ENCODE data around the gene PFKFB4. TPM values are rescaled to one million over a fixed set of nuclear protein-coding genes. Genes with fewer than 3 reads are reported as not detected.
"Not testable (repeated sequence)": the region's sequence is repeated elsewhere in the genome, so short reads cannot be mapped to it uniquely, and the experiment has no call there.

Gene PFKFB4
- total RNA-seq, 1 donor from 2014 or later: 53.0 TPM

GRCh38 chr3:48505968-48506504 is 50.6 kb downstream of the PFKFB4 start:
- H3K9me3 Mint-ChIP-seq: no peaks in the 10 kb centered on the region
- intact Hi-C loops (cut with micrococcal nuclease): loop anchor here (2.0 to 5.0 kb wide), 2 partner anchors 33 to 59 kb away; partner anchors contain the start of gene ATRIP

DNA sequence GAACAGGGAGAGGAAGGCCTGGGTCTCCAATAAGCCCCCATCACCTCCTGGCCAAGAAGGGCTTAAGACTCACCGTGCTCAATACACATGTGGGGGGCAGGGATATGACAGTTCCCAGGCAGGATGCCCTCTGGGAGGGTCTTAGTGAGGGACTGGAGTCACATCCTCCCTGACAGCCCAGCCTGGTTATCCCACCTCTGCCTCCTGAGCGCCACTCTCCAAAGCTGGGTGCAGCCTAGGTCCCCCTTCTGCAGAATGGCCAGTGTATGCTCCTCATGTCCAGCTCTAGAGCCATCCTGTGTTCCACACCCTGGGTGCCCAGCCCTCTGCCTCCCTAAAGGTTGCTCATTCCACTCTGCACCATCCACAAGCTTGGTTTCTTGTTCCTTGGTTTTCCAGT is 51.5 kb downstream of the PFKFB4 start:
- DNase-seq (ENCODE audit: low spot score): no peak
- Mint-ChIP-seq H3K27ac (peak overlapping the region; percentile 30), H3K27me3 (ENCODE audit: low read depth) (no peaks in the 10 kb centered on the region), H3K36me3 (ENCODE audit: low read depth) (peaks cover 3% of the 10 kb centered on the region), H3K4me3 (ENCODE audit: low read depth) (peak overlapping the region; percentile 64), H3K9me3 (no peaks in the 10 kb centered on the region), H3K4me1 (ENCODE audit: low read depth) (peaks cover 38% of the 10 kb centered on the region)
- intact Hi-C loops (cut with micrococcal nuclease): loop anchor here (2.0 to 5.0 kb wide), 2 partner anchors 32 to 58 kb away; partner anchors contain the start of gene ATRIP

More at GRCh38 chr3:48505968-48506504, 50.6 kb downstream of the PFKFB4 start:
- Mint-ChIP-seq H3K4me1 (ENCODE audit: low read depth) (peaks cover 38% of the 10 kb centered on the region), H3K27me3 (ENCODE audit: low read depth) (no peaks in the 10 kb centered on the region), H3K27ac (no peak overlapping the region), H3K36me3 (ENCODE audit: low read depth) (no peaks in the 10 kb centered on the region), H3K4me3 (ENCODE audit: low read depth) (peak overlapping the region; percentile 24)
- DNase-seq (ENCODE audit: low spot score): no peak

GRCh38 chr3:48504051-48504946 is 52.3 kb downstream of the PFKFB4 start, which contains the start of gene SHISA5:
Gene SHISA5 (minus strand): TSS chr3:48504174. CDS start chr3:48504094, 80 bp downstream.
- Mint-ChIP-seq H3K9me3 (no peaks in the 10 kb centered on the region), H3K27ac (peak within 1 kb of the TSS; percentile 62), H3K4me3 (ENCODE audit: low read depth) (peak within 1 kb of the TSS; percentile 76), H3K36me3 (ENCODE audit: low read depth) (peaks cover 7% of the 10 kb centered on the region), H3K4me1 (ENCODE audit: low read depth) (peaks cover 38% of the 10 kb centered on the region), H3K27me3 (ENCODE audit: low read depth) (no peaks in the 10 kb centered on the region)
- intact Hi-C loops (cut with micrococcal nuclease): loop anchor here (2.0 kb wide), 1 partner anchor 31 kb away; no protein-coding TSS in a partner anchor
- DNase-seq (ENCODE audit: low spot score): peak; percentile 51

DNA sequence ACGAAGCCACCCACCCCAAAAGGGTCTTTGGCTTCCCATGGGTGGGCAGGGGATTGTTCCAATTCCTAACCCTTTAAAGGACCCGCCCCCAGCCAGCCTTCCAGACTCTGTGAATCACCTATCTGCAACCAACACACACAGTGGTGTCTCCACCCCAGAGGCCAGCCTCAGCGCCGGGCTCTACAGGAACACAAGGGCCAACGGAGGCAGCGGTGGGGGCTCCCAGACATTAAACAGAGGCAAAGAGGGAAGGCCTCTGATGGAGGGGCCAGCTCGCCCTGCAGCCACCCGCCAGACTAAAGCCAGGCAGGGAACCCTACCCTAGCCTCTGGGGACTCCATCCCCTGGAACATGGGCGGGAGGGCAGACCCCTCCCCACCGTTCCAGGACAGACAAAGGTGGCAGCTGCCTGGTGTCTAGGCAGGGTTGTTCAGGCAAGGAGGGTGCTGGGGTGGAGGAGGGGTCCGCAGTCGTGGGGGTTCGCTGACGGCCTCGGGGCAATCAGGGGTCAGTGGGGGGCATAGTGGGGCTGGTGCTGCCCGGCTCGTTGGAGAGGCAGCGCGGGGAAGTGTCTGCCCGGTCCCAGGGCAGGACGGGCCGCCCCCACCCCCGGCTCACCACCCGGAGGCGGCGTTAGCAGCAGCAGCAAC is 53.1 kb downstream of the PFKFB4 start:
- H3K36me3 Mint-ChIP-seq (ENCODE audit: low read depth): peaks cover 11% of the 10 kb centered on the region
- H3K4me1 Mint-ChIP-seq (ENCODE audit: low read depth): peaks cover 38% of the 10 kb centered on the region
- H3K9me3 Mint-ChIP-seq: no peaks in the 10 kb centered on the region
- intact Hi-C loops (cut with micrococcal nuclease): loop anchor here (2.0 kb wide), 1 partner anchor 31 kb away; no protein-coding TSS in a partner anchor
- peak overlapping the region; percentile 76 for H3K4me3 Mint-ChIP-seq (ENCODE audit: low read depth)
- peak overlapping the region; percentile 62 for H3K27ac Mint-ChIP-seq
- no peak for DNase-seq (ENCODE audit: low spot score)
- H3K27me3 Mint-ChIP-seq (ENCODE audit: low read depth): no peaks in the 10 kb centered on the region

DNA sequence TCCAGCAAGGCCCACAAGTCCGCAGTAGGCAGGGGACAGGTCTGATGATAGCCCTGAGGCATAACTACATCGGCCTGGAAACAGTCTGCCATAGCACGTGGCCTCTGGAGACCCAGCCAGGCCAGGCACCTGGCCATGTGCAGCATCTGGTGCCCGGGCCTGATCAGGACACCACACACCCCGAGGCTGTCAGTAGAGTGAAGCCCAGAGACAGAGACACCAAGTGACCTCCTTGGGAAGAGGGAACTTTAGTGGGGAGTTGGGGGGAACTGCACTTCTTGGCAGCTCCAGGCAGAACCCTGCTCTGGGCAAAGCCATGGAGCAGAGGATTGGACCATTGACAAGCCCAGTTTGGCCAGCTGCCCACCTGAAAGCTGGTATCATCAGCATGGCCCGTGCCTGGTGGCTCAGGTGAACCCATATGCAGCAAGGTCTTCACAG is 53.9 kb downstream of the PFKFB4 start:
- Mint-ChIP-seq H3K27ac (no peak overlapping the region), H3K4me3 (ENCODE audit: low read depth) (peak overlapping the region; percentile 76), H3K36me3 (ENCODE audit: low read depth) (peaks cover 19% of the 10 kb centered on the region), H3K4me1 (ENCODE audit: low read depth) (peaks cover 37% of the 10 kb centered on the region), H3K9me3 (no peaks in the 10 kb centered on the region), H3K27me3 (ENCODE audit: low read depth) (no peaks in the 10 kb centered on the region)
- no peak for DNase-seq (ENCODE audit: low spot score)
- intact Hi-C loops (cut with micrococcal nuclease): no loop called here

DNA sequence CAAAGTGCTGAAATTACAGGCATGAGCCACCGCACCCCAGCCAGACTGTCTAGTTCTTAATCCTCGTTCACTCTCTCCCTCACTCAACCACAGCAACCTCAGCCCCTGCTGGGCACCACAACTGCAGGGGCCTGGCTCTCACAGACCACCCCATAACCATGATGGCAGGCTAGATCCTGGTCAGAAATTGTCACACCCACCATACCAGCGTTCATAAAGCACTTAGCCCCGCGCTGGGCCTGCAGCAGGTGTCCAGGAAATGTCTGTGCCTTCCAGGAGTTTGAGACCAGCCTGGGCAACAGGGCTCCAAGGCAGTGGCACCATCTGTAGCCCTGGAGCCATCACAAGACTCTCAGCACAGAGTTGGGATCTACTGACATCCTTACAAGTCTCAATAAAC is 54.5 kb downstream of the PFKFB4 start:
- Mint-ChIP-seq H3K4me1 (ENCODE audit: low read depth) (peaks cover 31% of the 10 kb centered on the region), H3K27me3 (ENCODE audit: low read depth) (no peaks in the 10 kb centered on the region), H3K9me3 (no peaks in the 10 kb centered on the region), H3K36me3 (ENCODE audit: low read depth) (peaks cover 24% of the 10 kb centered on the region), H3K27ac (peak overlapping the region; percentile 11), H3K4me3 (ENCODE audit: low read depth) (peak overlapping the region; percentile 76)
- intact Hi-C loops (cut with micrococcal nuclease): no loop called here
- DNase-seq (ENCODE audit: low spot score): no peak

DNA sequence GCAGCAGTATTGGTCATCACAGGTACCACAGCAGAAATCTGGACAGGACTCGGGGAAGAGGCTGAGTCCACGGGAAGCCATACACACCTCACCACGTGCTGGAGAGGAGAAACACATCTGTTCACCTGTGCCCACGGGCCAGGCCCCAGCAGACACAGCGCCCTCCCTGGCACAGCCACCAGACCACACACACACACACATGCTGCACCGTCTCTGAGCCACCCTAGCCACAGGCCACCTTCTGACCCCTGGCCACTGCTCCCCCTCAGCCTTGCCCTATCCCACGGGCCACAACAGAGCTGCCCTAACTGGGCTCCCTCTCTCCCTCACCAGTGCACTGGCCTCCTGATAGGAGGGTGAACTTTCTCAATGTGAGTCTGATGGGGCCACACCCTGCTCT is 55.4 kb downstream of the PFKFB4 start:
- no peak overlapping the region for H3K4me3 Mint-ChIP-seq (ENCODE audit: low read depth)
- intact Hi-C loops (cut with micrococcal nuclease): no loop called here
- H3K27ac Mint-ChIP-seq: no peak overlapping the region
- peaks cover 24% of the 10 kb centered on the region for H3K36me3 Mint-ChIP-seq (ENCODE audit: low read depth)
- no peak for DNase-seq (ENCODE audit: low spot score)
- H3K27me3 Mint-ChIP-seq (ENCODE audit: low read depth): no peaks in the 10 kb centered on the region
- peaks cover 23% of the 10 kb centered on the region for H3K4me1 Mint-ChIP-seq (ENCODE audit: low read depth)
- no peaks in the 10 kb centered on the region for H3K9me3 Mint-ChIP-seq

GRCh38 chr3:48500656-48501055 is 55.9 kb downstream of the PFKFB4 start:
- intact Hi-C loops (cut with micrococcal nuclease): no loop called here
- Mint-ChIP-seq H3K4me3 (ENCODE audit: low read depth) (no peak overlapping the region), H3K27me3 (ENCODE audit: low read depth) (no peaks in the 10 kb centered on the region), H3K9me3 (no peaks in the 10 kb centered on the region), H3K4me1 (ENCODE audit: low read depth) (peaks cover 21% of the 10 kb centered on the region), H3K27ac (no peak overlapping the region), H3K36me3 (ENCODE audit: low read depth) (peaks cover 24% of the 10 kb centered on the region)
- no peak for DNase-seq (ENCODE audit: low spot score)

GRCh38 chr3:48493203-48493501 is 63.5 kb downstream of the PFKFB4 start:
- peaks cover 25% of the 10 kb centered on the region for H3K36me3 Mint-ChIP-seq (ENCODE audit: low read depth)
- H3K4me1 Mint-ChIP-seq (ENCODE audit: low read depth): no peaks in the 10 kb centered on the region
- H3K9me3 Mint-ChIP-seq: no peaks in the 10 kb centered on the region
- intact Hi-C loops (cut with micrococcal nuclease): no loop called here
- DNase-seq (ENCODE audit: low spot score): no peak
- no peaks in the 10 kb centered on the region for H3K27me3 Mint-ChIP-seq (ENCODE audit: low read depth)
- H3K4me3 Mint-ChIP-seq (ENCODE audit: low read depth): no peak overlapping the region
- no peak overlapping the region for H3K27ac Mint-ChIP-seq

GRCh38 chr3:48492461-48493202 is 64.0 kb downstream of the PFKFB4 start:
- Mint-ChIP-seq H3K27ac (no peak overlapping the region), H3K27me3 (ENCODE audit: low read depth) (no peaks in the 10 kb centered on the region), H3K4me3 (ENCODE audit: low read depth) (no peak overlapping the region), H3K36me3 (ENCODE audit: low read depth) (peaks cover 20% of the 10 kb centered on the region), H3K4me1 (ENCODE audit: low read depth) (no peaks in the 10 kb centered on the region), H3K9me3 (no peaks in the 10 kb centered on the region)
- DNase-seq (ENCODE audit: low spot score): no peak
- intact Hi-C loops (cut with micrococcal nuclease): no loop called here

- Mint-ChIP-seq H3K27ac (no peak overlapping the region), H3K36me3 (ENCODE audit: low read depth) (peaks cover 11% of the 10 kb centered on the region)
- intact Hi-C loops (cut with micrococcal nuclease): no loop called here
Measured at GRCh38 chr3:48486952-48487351, 69.7 kb downstream of the PFKFB4 start.

DNA sequence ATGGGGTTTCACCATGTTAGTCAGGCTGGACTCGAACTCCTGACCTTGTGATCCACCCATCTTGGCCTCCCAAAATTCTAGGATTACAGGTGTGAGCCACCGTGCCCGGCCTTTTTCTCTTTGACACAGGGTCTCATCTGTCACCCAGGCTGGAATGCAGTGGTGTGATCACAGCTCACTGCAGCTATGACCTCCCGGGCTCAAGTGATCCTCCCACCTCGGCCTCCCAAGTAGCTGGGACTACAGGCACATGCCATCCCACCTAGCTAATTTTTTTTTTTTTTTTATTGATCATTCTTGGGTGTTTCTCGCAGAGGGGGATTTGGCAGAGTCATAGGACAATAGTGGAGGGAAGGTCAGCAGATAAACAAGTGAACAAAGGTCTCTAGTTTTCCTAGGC is 73.8 kb downstream of the PFKFB4 start:
- H3K36me3 Mint-ChIP-seq (ENCODE audit: low read depth); DNase-seq (ENCODE audit: low spot score); H3K9me3 Mint-ChIP-seq; intact Hi-C loops (cut with micrococcal nuclease); H3K27me3 Mint-ChIP-seq (ENCODE audit: low read depth); H3K27ac Mint-ChIP-seq; H3K4me3 Mint-ChIP-seq (ENCODE audit: low read depth): not testable (repeated sequence)
- peaks cover 17% of the 10 kb centered on the region for H3K4me1 Mint-ChIP-seq (ENCODE audit: low read depth)

More at GRCh38 chr3:48486952-48487351, 69.7 kb downstream of the PFKFB4 start:
- Mint-ChIP-seq H3K27me3 (ENCODE audit: low read depth) (no peaks in the 10 kb centered on the region), H3K4me3 (ENCODE audit: low read depth) (no peak overlapping the region), H3K4me1 (ENCODE audit: low read depth) (no peaks in the 10 kb centered on the region), H3K9me3 (no peaks in the 10 kb centered on the region)
- no peak for DNase-seq (ENCODE audit: low spot score)

Data from activated T-helper 2 cell treated with anti-CD3 and anti-CD28 coated beads, Interferon-gamma antibody, Interleukin-2, Interleukin-4, amounts not matched to agents 10 μg/mL and 5 μg/mL and 100 μg/mL, durations not matched to agents 14 hours and 24 hours and 36 hours (primary cell).